Right lobe of liver (tissue), 6 donors: ENCODE results near the gene KSR2. TPM values are rescaled to one million over a fixed set of nuclear protein-coding genes. Genes with fewer than 3 reads are reported as not detected.
A peak's percentile ranks its signal among the peaks of the same experiment; 100 is the strongest.

Experiments used
- ATAC-seq, 4 donors: fragments of 200-7000 bp; cut with Tn5 transposase; one replicate each; pipeline ENCODE4 v1.9.1; 2020; ENCODE audit warnings: mild to moderate bottlenecking in 4 of 4, moderate library complexity in 4 of 4
- DNase-seq, 3 donors: peaks; one replicate each; pipeline ENCODE4 v3.0.0-alpha.2; 2020
- H3K27ac ChIP-seq, 3 donors: fragments of 200-600 bp; one replicate each; pipeline ENCODE4 v1.8.0; 2022
- H3K27me3 ChIP-seq, 2 donors: fragments of 200-600 bp; one replicate each; pipeline ENCODE4 v1.8.0; 2022
- H3K36me3 ChIP-seq, 4 donors: fragments of 200-600 bp; sonication (generic) in 1 of 4; one replicate each; pipeline versions ENCODE4 v1.5.1 to v1.8.0; 2017 to 2022; ENCODE audit warnings: control low read depth in 1 of 4
- H3K4me1 ChIP-seq, 4 donors: fragments of 200-600 bp; sonication (generic) in 1 of 4; one replicate each; pipeline versions ENCODE4 v1.5.1 to v1.8.0; 2017 to 2022; ENCODE audit warnings: control low read depth in 1 of 4
- H3K4me3 ChIP-seq, 3 donors: fragments of 200-600 bp; one replicate each; pipeline ENCODE4 v1.8.0; 2022
- H3K9me3 ChIP-seq, 4 donors: fragments of 200-600 bp; sonication (generic) in 1 of 4; one replicate each; pipeline versions ENCODE4 v1.5.1 to v1.8.0; 2017 to 2022; ENCODE audit warnings: control low read depth in 1 of 4
- POLR2A ChIP-seq: fragments of 450-650 bp; IDR thresholded peaks from one replicate; pipeline ENCODE4 v1.6.1; 2017; ENCODE audit warnings: antibody characterized with exemption, mild to moderate bottlenecking
- WGBS: methylation state at CpG from one replicate; pipeline ENCODE4 v1.1.6; 2018; ENCODE audit warnings: low coverage, low lambda C conversion rate; ENCODE audit not compliant: insufficient coverage; ENCODE audit errors: missing lambda C conversion rate; 5-methylcytosine and 5-hydroxymethylcytosine counted together
- intact Hi-C, 2 donors: fragments of 100-400 bp; cut with DNase I; formaldehyde crosslinking; loops; one replicate each; pipeline versions ENCODE4 v1.11.2 to v1.14.1; 2022
- total RNA-seq, 6 experiments: library from RNA; depleted of rRNA in 2 of 6; stranded (reverse); fragments of >200 nt in 2 of 6; fragmentation: NEBNext Ultra II Directional in 3 of 6; extraction: Animal tissue kit (Norgen Biotek cat#: 25700) in 3 of 6; gene quantifications; one replicate each; pipeline versions ENCODE4 v1.1.0 to v1.2.4, GENCODE V29; 2016 to 2023
- TF ChIP-seq, protein P1 (sequence below), 4 donors: fragments of 200-600 bp in 3 of 4; fragments of 450-650 bp in 1 of 4; IDR thresholded peaks; one replicate each; pipeline versions ENCODE4 v1.5.1 to v1.8.0; 2016 to 2022; ENCODE audit warnings: antibody characterized with exemption in 4 of 4, mild to moderate bottlenecking in 2 of 4
- donor health status: DM: no; HTN: yes; CAD: no.
- donor health status: DM: no; HTN: no; CAD: no.
- donor health status: DM: no; HTN: no; CAD: no.
- donor health status: DM: no; HTN: yes; CAD: no.
- donor health status: DM: no; HTN: yes; CAD: no.

The KSR2 gene
- total RNA-seq, 6 experiments from 2014 or later: 0.02 to 0.07 (median 0.02) TPM; not detected in 2

GRCh38 chr12:117421987-117422386 is 546.8 kb downstream of the KSR2 start:
- Histone ChIP-seq H3K27me3 (no peaks in the 10 kb centered on the region), H3K9me3 (no peaks in the 10 kb centered on the region), H3K4me1 (peaks cover 0 to 27% (median 4%) of the 10 kb centered on the region in 4 donors), H3K4me3 (peak overlapping the region in 2 of 3 donors; percentile 38 to 42), H3K27ac (peak overlapping the region in 2 of 3 donors; percentile 71 to 75), H3K36me3 (no peaks in the 10 kb centered on the region)
- peak in 1 of 3 donors; percentile 77 for DNase-seq
- intact Hi-C loops: no loop called here
- no CpG with 5 or more reads among the region's 2 CpGs for WGBS
- TF ChIP-seq, protein P1, sequence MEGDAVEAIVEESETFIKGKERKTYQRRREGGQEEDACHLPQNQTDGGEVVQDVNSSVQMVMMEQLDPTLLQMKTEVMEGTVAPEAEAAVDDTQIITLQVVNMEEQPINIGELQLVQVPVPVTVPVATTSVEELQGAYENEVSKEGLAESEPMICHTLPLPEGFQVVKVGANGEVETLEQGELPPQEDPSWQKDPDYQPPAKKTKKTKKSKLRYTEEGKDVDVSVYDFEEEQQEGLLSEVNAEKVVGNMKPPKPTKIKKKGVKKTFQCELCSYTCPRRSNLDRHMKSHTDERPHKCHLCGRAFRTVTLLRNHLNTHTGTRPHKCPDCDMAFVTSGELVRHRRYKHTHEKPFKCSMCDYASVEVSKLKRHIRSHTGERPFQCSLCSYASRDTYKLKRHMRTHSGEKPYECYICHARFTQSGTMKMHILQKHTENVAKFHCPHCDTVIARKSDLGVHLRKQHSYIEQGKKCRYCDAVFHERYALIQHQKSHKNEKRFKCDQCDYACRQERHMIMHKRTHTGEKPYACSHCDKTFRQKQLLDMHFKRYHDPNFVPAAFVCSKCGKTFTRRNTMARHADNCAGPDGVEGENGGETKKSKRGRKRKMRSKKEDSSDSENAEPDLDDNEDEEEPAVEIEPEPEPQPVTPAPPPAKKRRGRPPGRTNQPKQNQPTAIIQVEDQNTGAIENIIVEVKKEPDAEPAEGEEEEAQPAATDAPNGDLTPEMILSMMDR (IDR thresholded peaks at IDR 0.05): no peak
- TF ChIP-seq POLR2A: no peak
- ATAC-seq: peak; percentile 86 to 96 (median 89)

DNA sequence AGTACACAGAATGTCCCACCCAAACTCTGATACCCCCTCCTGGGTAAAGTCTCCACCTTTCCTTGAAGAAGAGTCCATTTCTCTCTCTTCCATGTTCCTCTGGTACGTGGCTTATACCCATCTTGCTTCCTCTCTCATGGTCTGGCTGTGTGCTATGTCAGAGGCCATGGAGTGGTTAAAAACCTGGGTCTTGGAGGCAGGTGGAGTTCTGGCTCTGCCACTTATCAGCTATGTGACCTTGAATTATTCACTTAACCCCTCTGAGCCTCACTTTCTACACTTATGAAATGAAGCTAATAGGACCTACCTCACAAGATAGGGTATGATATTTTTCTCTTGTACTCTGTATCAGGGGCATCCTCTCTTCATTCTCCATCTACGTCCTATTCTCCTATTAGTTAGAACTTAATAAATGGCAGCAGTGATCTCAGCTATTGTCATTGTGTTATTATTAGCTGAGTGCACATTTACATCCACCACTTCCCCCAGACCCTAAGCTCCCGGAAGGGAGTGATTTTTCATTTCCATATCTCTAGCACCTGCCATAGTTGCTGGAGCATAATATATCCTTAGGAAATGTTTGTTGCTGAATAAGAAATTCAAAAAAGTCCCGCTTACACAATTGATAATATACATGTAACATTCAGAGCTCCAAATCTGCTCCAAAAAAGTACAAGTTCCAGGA is 547.6 kb downstream of the KSR2 start:
- ATAC-seq: peak in 3 of 4 donors; percentile 12 to 56 (median 30)
- WGBS: 35% methylated on average over 4 of the region's 4 CpGs
- H3K4me1 ChIP-seq: peaks cover 0 to 35% (median 8%) of the 10 kb centered on the region in 4 donors
- intact Hi-C loops: no loop called here
- peak overlapping the region in 2 of 3 donors; percentile 71 to 75 for H3K27ac ChIP-seq
- no peaks in the 10 kb centered on the region for H3K9me3 ChIP-seq
- no peak for TF ChIP-seq POLR2A
- TF ChIP-seq, protein P1 (IDR thresholded peaks at IDR 0.05): no peak
- H3K27me3 ChIP-seq: no peaks in the 10 kb centered on the region
- H3K4me3 ChIP-seq: peak overlapping the region in 2 of 3 donors; percentile 38 to 42
- H3K36me3 ChIP-seq: no peaks in the 10 kb centered on the region
- no peak for DNase-seq

DNA sequence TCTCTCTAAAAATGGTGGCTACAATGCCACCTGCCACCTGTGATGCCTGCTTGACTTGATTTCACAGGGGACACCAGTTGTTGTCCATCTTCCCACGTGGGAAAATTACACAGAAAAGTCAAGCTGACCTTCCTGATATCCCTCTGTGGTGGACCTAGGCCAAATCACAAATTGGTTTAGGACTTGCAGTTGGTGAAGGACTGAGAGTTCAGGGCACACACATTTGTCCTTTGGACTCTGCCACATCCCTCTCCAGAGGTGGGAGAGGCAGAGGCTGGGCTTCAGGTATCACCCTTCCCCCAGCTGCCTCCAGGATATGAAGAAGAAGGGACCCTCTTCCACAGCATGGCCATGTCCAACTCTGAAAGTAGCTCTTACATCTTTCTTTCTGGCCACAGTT is 551.8 kb downstream of the KSR2 start:
- no peaks in the 10 kb centered on the region for H3K27me3 ChIP-seq

DNA sequence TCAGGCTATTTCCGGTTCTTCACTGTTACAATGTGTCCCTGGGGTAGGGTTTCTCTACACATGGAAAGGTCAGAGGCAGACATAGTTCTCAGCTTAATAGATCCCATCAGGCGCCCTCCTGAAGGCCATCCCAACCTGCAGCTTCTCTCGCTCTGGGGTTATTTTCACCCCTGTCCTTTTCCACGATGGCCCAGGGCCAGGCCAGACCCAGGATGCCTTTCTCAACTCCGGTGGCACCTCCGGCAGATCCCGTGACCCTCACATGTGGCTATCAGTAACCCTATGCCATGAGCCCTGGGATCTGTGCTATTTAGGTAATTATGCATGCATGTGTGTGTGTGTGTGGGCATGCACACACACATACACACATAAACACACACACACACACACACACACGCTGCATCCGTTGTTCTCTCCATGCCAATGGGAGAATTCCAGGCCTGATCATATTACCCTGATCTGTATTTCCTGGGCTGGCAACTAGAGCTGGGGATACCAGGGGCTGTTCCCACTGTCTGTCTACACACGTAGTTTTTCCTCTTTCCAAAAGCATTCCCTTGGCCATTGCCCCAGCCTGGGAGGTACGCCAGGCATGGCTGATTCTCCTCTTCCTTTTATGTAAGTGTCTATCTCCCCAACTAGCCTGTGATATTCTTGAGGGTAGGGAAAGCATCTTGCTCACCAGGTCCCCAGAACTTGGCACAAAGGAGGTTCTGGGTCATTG is 556.2 kb downstream of the KSR2 start:
- Histone ChIP-seq H3K4me3 (no peak overlapping the region), H3K4me1 (peaks cover 0 to 23% (median 11%) of the 10 kb centered on the region in 4 donors), H3K27me3 (no peaks in the 10 kb centered on the region), H3K9me3 (no peaks in the 10 kb centered on the region), H3K36me3 (no peaks in the 10 kb centered on the region), H3K27ac (no peak overlapping the region)
- intact Hi-C loops: no loop called here
- no peak for DNase-seq
- TF ChIP-seq, protein P1 (IDR thresholded peaks at IDR 0.05): no peak
- no peak for TF ChIP-seq POLR2A
- peak in 1 of 4 donors; percentile 10 for ATAC-seq
- 70% methylated on average over 3 of the region's 11 CpGs for WGBS

More for the DNA sequence above, 551.8 kb downstream of the KSR2 start:
- TF ChIP-seq POLR2A: no peak
- TF ChIP-seq, protein P1 (IDR thresholded peaks at IDR 0.05): no peak
- H3K4me3 ChIP-seq: no peak overlapping the region
- no peaks in the 10 kb centered on the region for H3K9me3 ChIP-seq
- no peaks in the 10 kb centered on the region for H3K36me3 ChIP-seq
- intact Hi-C loops: no loop called here
- DNase-seq (peak in 2 of 3 donors; percentile 67 to 82), ATAC-seq (peak; percentile 78 to 86 (median 85))
- H3K4me1 ChIP-seq: peaks cover 0 to 30% (median 8%) of the 10 kb centered on the region in 4 donors
- peak overlapping the region in 2 of 3 donors; percentile 43 to 63 for H3K27ac ChIP-seq
- WGBS: 18% methylated on average over 1 of the region's 1 CpG
